SK-N-SH (cell line): ENCODE data around the gene IFIT1B. TPM values are rescaled to one million over a fixed set of nuclear protein-coding genes. Genes with fewer than 3 reads are reported as not detected.

Experiments used
- CTCF ChIA-PET: fragments of 300-600, 350-600 bp; formaldehyde crosslinking; extraction: SDS; loops from one replicate; lab custom pipeline; 2021; lab: Yijun Ruan, JAX
- POLR2A ChIA-PET: fragments of 350-600 bp; sonication (Branson Sonifier 250); formaldehyde crosslinking; extraction: SDS; loops from one replicate; lab custom pipeline; 2020; ENCODE audit warnings: antibody characterized with exemption, inconsistent platforms; lab: Yijun Ruan, JAX
- DNase-seq: peaks from one replicate; pipeline ENCODE4 v3.0.0; 2012
- H2AFZ ChIP-seq: fragments of 200-600 bp; sonication (generic); 2 replicates; pipeline ENCODE4 v1.8.1; 2016; ENCODE audit warnings: antibody characterized with exemption, mild to moderate bottlenecking, low read depth
- H3F3A ChIP-seq: fragments of 200-600 bp; sonication (generic); replicated peaks from 2 replicates; pipeline ENCODE3; 2016; ENCODE audit warnings: antibody characterized with exemption, mild to moderate bottlenecking; ENCODE audit not compliant: insufficient read depth
- H3K27ac ChIP-seq, 2 experiments: fragments of 200-500 bp in 1 of 2; fragments of 200-600 bp in 1 of 2; sonication (Bioruptor generic) in 1 of 2; sonication (generic), shearing (Covaris generic) in 1 of 2; 2 replicates each; pipeline versions ENCODE4 v1.5.1 to v1.6.1; 2014 to 2016; ENCODE audit warnings: low read depth in 2 of 2, inconsistent platforms in 1 of 2, low read length in 1 of 2, mild to moderate bottlenecking in 1 of 2, mixed read lengths in 1 of 2
- H3K27me3 ChIP-seq: fragments of 200-600 bp; sonication (generic), shearing (Covaris generic); 2 replicates; pipeline ENCODE4 v1.6.1; 2016; ENCODE audit warnings: mixed run types; ENCODE audit not compliant: insufficient read depth
- H3K36me3 ChIP-seq, 2 experiments: fragments of 200-500 bp in 1 of 2; fragments of 200-600 bp in 1 of 2; sonication (Bioruptor generic) in 1 of 2; sonication (generic) in 1 of 2; replicated peaks in 1 of 2; 2 replicates each; pipeline versions ENCODE3 to v1.5.1; 2014 to 2016; ENCODE audit warnings: low read length in 1 of 2, mild to moderate bottlenecking in 1 of 2; ENCODE audit not compliant: insufficient read depth in 2 of 2, control insufficient read depth in 1 of 2
- H3K4me1 ChIP-seq, 2 experiments: fragments of 200-500 bp in 1 of 2; fragments of 200-600 bp in 1 of 2; sonication (Bioruptor generic) in 1 of 2; sonication (generic), shearing (Covaris generic) in 1 of 2; 2 replicates each; pipeline versions ENCODE4 v1.5.1 to v1.6.1; 2014 to 2016; ENCODE audit warnings: low read depth in 1 of 2, low read length in 1 of 2, mixed run types in 1 of 2; ENCODE audit not compliant: insufficient read depth in 2 of 2, control insufficient read depth in 1 of 2
- H3K4me2 ChIP-seq: fragments of 200-600 bp; sonication (generic), shearing (Covaris generic); 2 replicates; pipeline ENCODE4 v1.6.1; 2017; ENCODE audit warnings: mixed run types
- H3K4me3 ChIP-seq, 2 experiments: fragments of 200-500 bp in 1 of 2; fragments of 200-600 bp in 1 of 2; sonication (Bioruptor generic) in 1 of 2; sonication (generic), shearing (Covaris generic) in 1 of 2; 2 replicates each; pipeline versions ENCODE4 v1.5.1 to v1.8.1; 2014 to 2016; ENCODE audit warnings: low read depth in 2 of 2, inconsistent platforms in 1 of 2, low read length in 1 of 2, mild to moderate bottlenecking in 1 of 2, mixed read lengths in 1 of 2, moderate library complexity in 1 of 2
- H3K79me2 ChIP-seq: fragments of 200-600 bp; sonication (generic); 2 replicates; pipeline ENCODE4 v1.8.1; 2017; ENCODE audit warnings: mild to moderate bottlenecking; ENCODE audit not compliant: insufficient read depth
- H3K9ac ChIP-seq: fragments of 200-600 bp; sonication (generic); 2 replicates; pipeline ENCODE4 v1.6.1; 2017; ENCODE audit warnings: mixed run types
- H3K9me2 ChIP-seq: fragments of 200-600 bp; sonication (generic); 2 replicates; pipeline ENCODE4 v1.6.1; 2017; ENCODE audit warnings: mixed run types
- H3K9me3 ChIP-seq: fragments of 200-600 bp; sonication (generic); 2 replicates; pipeline ENCODE4 v1.6.1; 2017; ENCODE audit warnings: mixed run types, mild to moderate bottlenecking, moderate library complexity
- H4K20me1 ChIP-seq: fragments of 200-600 bp; sonication (generic); 2 replicates; pipeline ENCODE4 v1.6.1; 2017; ENCODE audit warnings: mild to moderate bottlenecking, mixed run types; ENCODE audit not compliant: insufficient read depth
- NFIC ChIP-seq: IDR thresholded peaks from 2 replicates; pipeline ENCODE4 v1.4.0; 2012; ENCODE audit warnings: borderline replicate concordance
- TEAD4 ChIP-seq: IDR thresholded peaks from 2 replicates; pipeline ENCODE4 v1.4.0; 2012; ENCODE audit warnings: mild to moderate bottlenecking, borderline replicate concordance; ENCODE audit not compliant: insufficient read depth
- WGBS: methylation state at CpG from one replicate; pipeline ENCODE4 v1.1.6; 2017; ENCODE audit warnings: low lambda C conversion rate; 5-methylcytosine and 5-hydroxymethylcytosine counted together
- polyA plus RNA-seq, 3 experiments: library from polyadenylated mRNA; depleted of rRNA; stranded (reverse); fragments of >200 nt; gene quantifications; 2 replicates each; pipeline ENCODE4 v1.2.3, GENCODE V29; 2012
- TF ChIP-seq, protein P1 (sequence below): IDR thresholded peaks from 2 replicates; pipeline ENCODE4; 2012

Gene IFIT1B
- polyA plus RNA-seq, 1 of the 3 experiments (the other 2 are of a cell fraction): 0.03 TPM

DNA sequence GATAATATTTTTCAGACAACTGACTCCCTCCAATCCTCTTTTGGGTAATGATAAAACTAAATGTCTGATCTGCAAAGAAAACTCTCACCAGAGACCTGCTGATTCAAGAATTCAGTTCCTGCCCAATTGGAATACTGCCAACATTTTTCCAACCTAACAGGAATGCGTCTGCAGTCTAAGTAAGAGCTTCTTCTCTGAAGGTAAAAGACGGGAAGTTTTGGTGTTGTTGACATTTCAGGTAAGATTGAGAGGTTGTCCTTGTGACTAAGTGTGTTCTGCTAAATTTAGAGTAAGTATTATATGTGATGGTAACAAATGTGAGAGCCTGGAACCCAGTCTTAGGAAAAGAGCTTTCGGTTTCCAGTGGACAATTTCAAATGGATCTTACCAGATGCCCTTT is 54.1 kb downstream of the IFIT1B start:
- Histone ChIP-seq H3K36me3 (no peaks in the 10 kb centered on the region), H3K4me2 (0 out of 2 replicates have a peak overlapping the region, but pooled peaks have one; percentile 3), H3K9me3 (no peaks in the 10 kb centered on the region), H3F3A (no peaks in the 10 kb centered on the region), H3K9me2 (no peaks in the 10 kb centered on the region), H3K79me2 (no peaks in the 10 kb centered on the region), H3K27ac (no peak overlapping the region), H4K20me1 (no peaks in the 10 kb centered on the region), H3K9ac (no peak overlapping the region), H3K27me3 (no peaks in the 10 kb centered on the region), H3K4me3 (no peak overlapping the region), H3K4me1 (peaks cover 0 to 18% of the 10 kb centered on the region in 2 experiments; a peak in 3 of 4 replicates), H2AFZ (no peak overlapping the region)
- DNase-seq: no peak
- 72% methylated on average over 3 of the region's 3 CpGs for WGBS
- ChIA-PET POLR2A (no interaction called here), CTCF (interaction anchor here (1.4 to 1.5 kb wide), 2 partner anchors 34 to 130 kb away, joined by 3 to 6 read pairs; no protein-coding TSS in a partner anchor)
- TF ChIP-seq TEAD4: no peak
- TF ChIP-seq NFIC: peak; percentile 80
- TF ChIP-seq, protein P1, sequence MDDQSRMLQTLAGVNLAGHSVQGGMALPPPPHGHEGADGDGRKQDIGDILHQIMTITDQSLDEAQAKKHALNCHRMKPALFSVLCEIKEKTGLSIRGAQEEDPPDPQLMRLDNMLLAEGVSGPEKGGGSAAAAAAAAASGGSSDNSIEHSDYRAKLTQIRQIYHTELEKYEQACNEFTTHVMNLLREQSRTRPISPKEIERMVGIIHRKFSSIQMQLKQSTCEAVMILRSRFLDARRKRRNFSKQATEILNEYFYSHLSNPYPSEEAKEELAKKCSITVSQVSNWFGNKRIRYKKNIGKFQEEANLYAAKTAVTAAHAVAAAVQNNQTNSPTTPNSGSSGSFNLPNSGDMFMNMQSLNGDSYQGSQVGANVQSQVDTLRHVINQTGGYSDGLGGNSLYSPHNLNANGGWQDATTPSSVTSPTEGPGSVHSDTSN: 0 out of 2 replicates have a peak, but pooled peaks have one; percentile 4

Other genes starting within 250 kb of the IFIT1B start
- gene CH25H, start 170.7 kb upstream of the IFIT1B start, polyA plus RNA-seq (2012; rRNA removed): not detected in 2 replicates
- gene LIPA, start 126.3 kb upstream of the IFIT1B start, polyA plus RNA-seq (2012; rRNA removed): 43.2 and 63.2 TPM in 2 replicates
- gene IFIT2, start 76.0 kb upstream of the IFIT1B start, polyA plus RNA-seq (2012; rRNA removed): 0.99 and 1.2 TPM in 2 replicates
- gene IFIT3, start 50.1 kb upstream of the IFIT1B start, polyA plus RNA-seq (2012; rRNA removed): 3.2 and 4.0 TPM in 2 replicates
- gene IFIT1, start 14.6 kb downstream of the IFIT1B start, polyA plus RNA-seq (2012; rRNA removed): 4.4 and 5.7 TPM in 2 replicates
- 2.7 and 3.6 TPM in 2 replicates for gene IFIT5, start 36.5 kb downstream of the IFIT1B start, polyA plus RNA-seq (2012; rRNA removed)
- gene SLC16A12, start 157.5 kb downstream of the IFIT1B start, polyA plus RNA-seq (2012; rRNA removed): 0.13 TPM in 2 replicates